GM19452 (cell line): ENCODE measurements around the gene SPACA4.

Source experiments
- ATAC-seq: cut with Tn5 transposase; IDR thresholded peaks from one replicate; pipeline ENCODE4 v1.9.1; 2021; ENCODE audit not compliant: unreplicated experiment

Gene SPACA4

GRCh38 chr19:48646722-48647216, 40.2 kb downstream of the SPACA4 start:
- ATAC-seq, result no peak

GRCh38 chr19:48648134-48648533, 41.6 kb downstream of the SPACA4 start:
- no peak for ATAC-seq

- no peak for ATAC-seq
Observed at GRCh38 chr19:48650974-48651682, 44.6 kb downstream of the SPACA4 start.

GRCh38 chr19:48651683-48652048, 45.1 kb downstream of the SPACA4 start:
- ATAC-seq, result no peak

GRCh38 chr19:48654299-48655059, 47.9 kb downstream of the SPACA4 start:
- ATAC-seq, result no peak

- ATAC-seq, result no peak
Observed at GRCh38 chr19:48656840-48657474, 50.4 kb downstream of the SPACA4 start.
